NCI-H128 (cell line): ENCODE data around the gene RSRC1.
"Not testable (repeated sequence)": the region's sequence is repeated elsewhere in the genome, so short reads cannot be mapped to it uniquely, and the experiment has no call there.

Experiments used
- DNase-seq: peaks from one replicate; lab custom pipeline; 2025; ENCODE audit not compliant: unreplicated experiment; lab: John Stamatoyannopoulos, UW

RSRC1 gene

GRCh38 chr3:158100681-158101080, 9.2 kb upstream of the RSRC1 start:
- no peak for DNase-seq

GRCh38 chr3:158101335-158102241, 8.3 kb upstream of the RSRC1 start:
- no peak for DNase-seq

- DNase-seq = no peak
Measured at GRCh38 chr3:158102242-158103080, 7.4 kb upstream of the RSRC1 start.

- no peak for DNase-seq
Measured at GRCh38 chr3:158103081-158103886, 6.6 kb upstream of the RSRC1 start.

- no peak for DNase-seq
Measured at GRCh38 chr3:158103887-158104327, 6.0 kb upstream of the RSRC1 start.

- DNase-seq = no peak
Measured at GRCh38 chr3:158104431-158104921, 5.4 kb upstream of the RSRC1 start.

GRCh38 chr3:158105119-158105709, 4.7 kb upstream of the RSRC1 start:
- DNase-seq = no peak

GRCh38 chr3:158105710-158106253, 4.1 kb upstream of the RSRC1 start:
- no peak for DNase-seq

- DNase-seq = no peak
Measured at GRCh38 chr3:158106766-158107471, 3.0 kb upstream of the RSRC1 start.

GRCh38 chr3:158107605-158108444, 2.1 kb upstream of the RSRC1 start:
- DNase-seq = no peak

GRCh38 chr3:158108445-158108985, 1.4 kb upstream of the RSRC1 start:
- DNase-seq = no peak

- no peak for DNase-seq
Measured at GRCh38 chr3:158109295-158109803, 540 bp upstream of the RSRC1 start.

- no peak for DNase-seq
Measured at GRCh38 chr3:158110658-158111018, 749 bp downstream of the RSRC1 start.

GRCh38 chr3:158111861-158112260, 2.0 kb downstream of the RSRC1 start:
- no peak for DNase-seq

- not testable (repeated sequence) for DNase-seq
Measured at GRCh38 chr3:158113595-158113994, 3.7 kb downstream of the RSRC1 start.

GRCh38 chr3:158120330-158120729, 10.4 kb downstream of the RSRC1 start:
- no peak for DNase-seq

GRCh38 chr3:158121295-158121694, 11.4 kb downstream of the RSRC1 start:
- DNase-seq = no peak

GRCh38 chr3:158122721-158123120, 12.8 kb downstream of the RSRC1 start:
- not testable (repeated sequence) for DNase-seq
